Measurements from ENCODE around the gene KLRC3. TPM values are rescaled to one million over a fixed set of nuclear protein-coding genes. Genes with fewer than 3 reads are reported as not detected.
A peak's percentile ranks its signal among the peaks of the same experiment; 100 is the strongest.

The KLRC3 gene
- total and polyA plus RNA-seq, 2 of the 13 experiments (the other 11 are each of a cell fraction or from before 2014, with no cell fraction given), result not detected

DNA sequence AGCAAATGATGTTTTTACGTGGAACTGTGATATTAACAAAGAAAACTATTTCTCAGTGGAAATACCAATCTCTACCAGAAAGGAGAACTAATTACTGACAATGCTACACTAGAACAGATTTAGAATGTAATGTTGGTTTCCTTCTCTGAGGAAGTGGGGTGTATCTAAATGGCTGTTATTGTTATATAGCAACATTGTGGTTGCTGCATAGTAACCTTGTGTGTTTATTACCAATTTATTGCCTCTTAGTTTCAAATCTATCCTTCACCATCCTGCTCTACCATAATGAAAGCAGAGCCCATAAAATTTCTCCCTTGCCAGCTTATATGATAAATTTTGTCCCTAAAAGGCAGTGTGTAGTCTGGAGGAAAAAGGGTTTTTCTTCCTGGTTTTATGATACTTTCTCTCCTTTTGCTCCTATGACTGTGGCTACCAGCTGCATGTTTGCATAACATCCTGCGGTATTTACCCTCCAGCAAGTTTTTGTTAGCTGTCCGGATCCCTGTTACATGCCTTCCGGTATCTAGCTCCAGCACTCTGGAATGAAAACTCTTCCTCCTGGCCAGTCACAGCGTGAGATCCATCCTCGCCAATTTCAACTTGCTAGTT is 24.9 kb downstream of the KLRC3 start (continued):
- TF ChIP-seq, protein P1, sequence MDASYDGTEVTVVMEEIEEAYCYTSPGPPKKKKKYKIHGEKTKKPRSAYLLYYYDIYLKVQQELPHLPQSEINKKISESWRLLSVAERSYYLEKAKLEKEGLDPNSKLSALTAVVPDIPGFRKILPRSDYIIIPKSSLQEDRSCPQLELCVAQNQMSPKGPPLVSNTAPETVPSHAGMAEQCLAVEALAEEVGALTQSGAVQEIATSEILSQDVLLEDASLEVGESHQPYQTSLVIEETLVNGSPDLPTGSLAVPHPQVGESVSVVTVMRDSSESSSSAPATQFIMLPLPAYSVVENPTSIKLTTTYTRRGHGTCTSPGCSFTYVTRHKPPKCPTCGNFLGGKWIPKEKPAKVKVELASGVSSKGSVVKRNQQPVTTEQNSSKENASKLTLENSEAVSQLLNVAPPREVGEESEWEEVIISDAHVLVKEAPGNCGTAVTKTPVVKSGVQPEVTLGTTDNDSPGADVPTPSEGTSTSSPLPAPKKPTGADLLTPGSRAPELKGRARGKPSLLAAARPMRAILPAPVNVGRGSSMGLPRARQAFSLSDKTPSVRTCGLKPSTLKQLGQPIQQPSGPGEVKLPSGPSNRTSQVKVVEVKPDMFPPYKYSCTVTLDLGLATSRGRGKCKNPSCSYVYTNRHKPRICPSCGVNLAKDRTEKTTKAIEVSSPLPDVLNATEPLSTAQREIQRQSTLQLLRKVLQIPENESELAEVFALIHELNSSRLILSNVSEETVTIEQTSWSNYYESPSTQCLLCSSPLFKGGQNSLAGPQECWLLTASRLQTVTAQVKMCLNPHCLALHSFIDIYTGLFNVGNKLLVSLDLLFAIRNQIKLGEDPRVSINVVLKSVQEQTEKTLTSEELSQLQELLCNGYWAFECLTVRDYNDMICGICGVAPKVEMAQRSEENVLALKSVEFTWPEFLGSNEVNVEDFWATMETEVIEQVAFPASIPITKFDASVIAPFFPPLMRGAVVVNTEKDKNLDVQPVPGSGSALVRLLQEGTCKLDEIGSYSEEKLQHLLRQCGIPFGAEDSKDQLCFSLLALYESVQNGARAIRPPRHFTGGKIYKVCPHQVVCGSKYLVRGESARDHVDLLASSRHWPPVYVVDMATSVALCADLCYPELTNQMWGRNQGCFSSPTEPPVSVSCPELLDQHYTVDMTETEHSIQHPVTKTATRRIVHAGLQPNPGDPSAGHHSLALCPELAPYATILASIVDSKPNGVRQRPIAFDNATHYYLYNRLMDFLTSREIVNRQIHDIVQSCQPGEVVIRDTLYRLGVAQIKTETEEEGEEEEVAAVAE (CRISPR knock-in tag; IDR thresholded peaks at IDR 0.05; ENCODE audit: borderline replicate concordance), result no peak
- TF ChIP-seq ZNF350 (CRISPR knock-in tag; IDR thresholded peaks at IDR 0.05; ENCODE audit: borderline replicate concordance, low read depth), result no peak
- TF ChIP-seq NFYC (CRISPR knock-in tag; IDR thresholded peaks at IDR 0.05), result 0 out of 2 replicates have a peak, but pooled peaks have one; percentile 8
- no peak for TF ChIP-seq HNRNPUL1 (IDR thresholded peaks at IDR 0.05; ENCODE audit: low read depth, low read length)
- no peak for TF ChIP-seq ZNF781 (CRISPR knock-in tag; IDR thresholded peaks at IDR 0.05; ENCODE audit: borderline replicate concordance, not compliant biosample characterization)
- TF ChIP-seq, protein P2, sequence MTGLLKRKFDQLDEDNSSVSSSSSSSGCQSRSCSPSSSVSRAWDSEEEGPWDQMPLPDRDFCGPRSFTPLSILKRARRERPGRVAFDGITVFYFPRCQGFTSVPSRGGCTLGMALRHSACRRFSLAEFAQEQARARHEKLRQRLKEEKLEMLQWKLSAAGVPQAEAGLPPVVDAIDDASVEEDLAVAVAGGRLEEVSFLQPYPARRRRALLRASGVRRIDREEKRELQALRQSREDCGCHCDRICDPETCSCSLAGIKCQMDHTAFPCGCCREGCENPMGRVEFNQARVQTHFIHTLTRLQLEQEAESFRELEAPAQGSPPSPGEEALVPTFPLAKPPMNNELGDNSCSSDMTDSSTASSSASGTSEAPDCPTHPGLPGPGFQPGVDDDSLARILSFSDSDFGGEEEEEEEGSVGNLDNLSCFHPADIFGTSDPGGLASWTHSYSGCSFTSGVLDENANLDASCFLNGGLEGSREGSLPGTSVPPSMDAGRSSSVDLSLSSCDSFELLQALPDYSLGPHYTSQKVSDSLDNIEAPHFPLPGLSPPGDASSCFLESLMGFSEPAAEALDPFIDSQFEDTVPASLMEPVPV (CRISPR knock-in tag; IDR thresholded peaks at IDR 0.05), result no peak
- no peak for TF ChIP-seq YY1 (IDR thresholded peaks at IDR 0.05; ENCODE audit: insufficient read depth, insufficient replicate concordance, low read depth, low read length)
- no peak for TF ChIP-seq ZNF883 (CRISPR knock-in tag; IDR thresholded peaks at IDR 0.05; ENCODE audit: not compliant biosample characterization)
- no peak for TF ChIP-seq PCBP2 (optimal IDR thresholded peaks at IDR 0.05; ENCODE audit: low read depth, low read length, poor library complexity, severe bottlenecking)
- peak; percentile 94 for TF ChIP-seq TEAD3 (CRISPR knock-in tag; optimal IDR thresholded peaks at IDR 0.05; ENCODE audit: borderline replicate concordance)
- TF ChIP-seq, protein P3, sequence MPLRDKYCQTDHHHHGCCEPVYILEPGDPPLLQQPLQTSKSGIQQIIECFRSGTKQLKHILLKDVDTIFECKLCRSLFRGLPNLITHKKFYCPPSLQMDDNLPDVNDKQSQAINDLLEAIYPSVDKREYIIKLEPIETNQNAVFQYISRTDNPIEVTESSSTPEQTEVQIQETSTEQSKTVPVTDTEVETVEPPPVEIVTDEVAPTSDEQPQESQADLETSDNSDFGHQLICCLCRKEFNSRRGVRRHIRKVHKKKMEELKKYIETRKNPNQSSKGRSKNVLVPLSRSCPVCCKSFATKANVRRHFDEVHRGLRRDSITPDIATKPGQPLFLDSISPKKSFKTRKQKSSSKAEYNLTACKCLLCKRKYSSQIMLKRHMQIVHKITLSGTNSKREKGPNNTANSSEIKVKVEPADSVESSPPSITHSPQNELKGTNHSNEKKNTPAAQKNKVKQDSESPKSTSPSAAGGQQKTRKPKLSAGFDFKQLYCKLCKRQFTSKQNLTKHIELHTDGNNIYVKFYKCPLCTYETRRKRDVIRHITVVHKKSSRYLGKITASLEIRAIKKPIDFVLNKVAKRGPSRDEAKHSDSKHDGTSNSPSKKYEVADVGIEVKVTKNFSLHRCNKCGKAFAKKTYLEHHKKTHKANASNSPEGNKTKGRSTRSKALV (CRISPR knock-in tag; IDR thresholded peaks at IDR 0.05), result no peak
- peak; percentile 51; the same call in 1 of the 2 replicates for TF ChIP-seq RXRB (CRISPR knock-in tag; IDR thresholded peaks at IDR 0.05; ENCODE audit: borderline replicate concordance)
- peak; percentile 91 for TF ChIP-seq FOXA3 (CRISPR knock-in tag; IDR thresholded peaks at IDR 0.05)
- TF ChIP-seq ZNF619 (CRISPR knock-in tag; IDR thresholded peaks at IDR 0.05), result no peak
- TF ChIP-seq SOX13 (IDR thresholded peaks at IDR 0.05), result no peak
- TF ChIP-seq SOX13 (CRISPR knock-in tag; conservative IDR thresholded peaks at IDR 0.05 in 1 of 2, IDR thresholded peaks at IDR 0.05 in 1 of 2), result peak in 1 of 2 experiments; percentile 63; a peak in 1 of 4 replicates
- TF ChIP-seq, protein P4, sequence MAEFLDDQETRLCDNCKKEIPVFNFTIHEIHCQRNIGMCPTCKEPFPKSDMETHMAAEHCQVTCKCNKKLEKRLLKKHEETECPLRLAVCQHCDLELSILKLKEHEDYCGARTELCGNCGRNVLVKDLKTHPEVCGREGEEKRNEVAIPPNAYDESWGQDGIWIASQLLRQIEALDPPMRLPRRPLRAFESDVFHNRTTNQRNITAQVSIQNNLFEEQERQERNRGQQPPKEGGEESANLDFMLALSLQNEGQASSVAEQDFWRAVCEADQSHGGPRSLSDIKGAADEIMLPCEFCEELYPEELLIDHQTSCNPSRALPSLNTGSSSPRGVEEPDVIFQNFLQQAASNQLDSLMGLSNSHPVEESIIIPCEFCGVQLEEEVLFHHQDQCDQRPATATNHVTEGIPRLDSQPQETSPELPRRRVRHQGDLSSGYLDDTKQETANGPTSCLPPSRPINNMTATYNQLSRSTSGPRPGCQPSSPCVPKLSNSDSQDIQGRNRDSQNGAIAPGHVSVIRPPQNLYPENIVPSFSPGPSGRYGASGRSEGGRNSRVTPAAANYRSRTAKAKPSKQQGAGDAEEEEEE (CRISPR knock-in tag; IDR thresholded peaks at IDR 0.05; ENCODE audit: borderline replicate concordance), result no peak
- TF ChIP-seq, protein P5, sequence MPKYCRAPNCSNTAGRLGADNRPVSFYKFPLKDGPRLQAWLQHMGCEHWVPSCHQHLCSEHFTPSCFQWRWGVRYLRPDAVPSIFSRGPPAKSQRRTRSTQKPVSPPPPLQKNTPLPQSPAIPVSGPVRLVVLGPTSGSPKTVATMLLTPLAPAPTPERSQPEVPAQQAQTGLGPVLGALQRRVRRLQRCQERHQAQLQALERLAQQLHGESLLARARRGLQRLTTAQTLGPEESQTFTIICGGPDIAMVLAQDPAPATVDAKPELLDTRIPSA (CRISPR knock-in tag; IDR thresholded peaks at IDR 0.05; ENCODE audit: borderline replicate concordance), result no peak

All from HepG2 (cell line).